GOT3 (cell line): ENCODE measurements around the gene SPRR2E.
"Not testable (repeated sequence)": the region's sequence is repeated elsewhere in the genome, so short reads cannot be mapped to it uniquely, and the experiment has no call there.

ENCODE experiments used
- DNase-seq: peaks from one replicate; lab custom pipeline; 2025; ENCODE audit warnings: mixed read lengths; lab: John Stamatoyannopoulos, UW

SPRR2E gene

GRCh38 chr1:153058826-153059784, 35.2 kb downstream of the SPRR2E start:
- no peak for DNase-seq

GRCh38 chr1:153058154-153058553, 36.2 kb downstream of the SPRR2E start:
- no peak for DNase-seq

DNA sequence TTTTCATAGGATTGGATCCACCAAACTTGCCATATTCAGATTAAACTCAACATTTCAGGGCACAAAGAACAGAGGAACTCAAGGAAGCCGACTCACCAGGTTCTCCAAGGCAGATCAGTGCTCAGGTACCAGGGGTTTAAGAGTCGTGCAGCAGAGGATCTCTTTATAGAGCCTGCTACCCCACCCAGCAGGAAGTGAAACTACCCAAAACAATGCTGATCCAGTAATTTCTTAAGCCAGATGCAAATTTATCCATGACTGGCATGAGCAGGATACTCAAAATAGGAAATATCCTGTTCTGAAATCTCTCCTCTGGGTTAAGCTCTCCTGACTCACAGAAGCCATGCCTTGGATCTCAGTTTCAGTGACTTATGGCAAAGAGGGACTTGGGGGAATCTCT, 37.0 kb downstream of the SPRR2E start, which contains the start of gene SPRR2A:
Gene SPRR2A, minus strand, starts transcription at position 138 of the 400 bp plus-strand sequence. CDS start 777 bp downstream, outside the sequence.
- no peak for DNase-seq

DNA sequence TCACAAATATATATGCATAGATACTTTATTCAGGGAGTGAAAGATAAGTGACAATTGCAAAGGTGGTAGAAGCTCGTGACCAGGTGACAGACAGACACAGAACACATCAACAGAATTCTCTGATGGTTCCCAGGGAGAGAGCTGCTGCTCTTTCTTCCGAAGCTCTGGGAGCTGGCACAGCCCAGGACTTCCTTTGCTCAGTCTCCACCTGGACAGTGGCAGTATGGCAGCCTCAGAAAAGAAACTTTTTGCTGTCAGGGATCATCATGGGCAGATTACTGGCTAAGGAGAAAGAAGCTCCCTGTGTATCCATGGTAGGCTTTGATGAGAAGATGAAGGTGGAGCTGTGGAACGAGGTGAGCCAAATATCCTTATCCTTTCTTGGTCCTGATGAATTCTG, 38.2 kb downstream of the SPRR2E start:
- not testable (repeated sequence) for DNase-seq

GRCh38 chr1:153049211-153049610, 45.1 kb downstream of the SPRR2E start:
- DNase-seq = no peak
